Right cardiac atrium (tissue), 5 donors: ENCODE data around the gene CLDN15. TPM values are rescaled to one million over a fixed set of nuclear protein-coding genes. Genes with fewer than 3 reads are reported as not detected.
A peak's percentile ranks its signal among the peaks of the same experiment; 100 is the strongest.

Experiments
- ATAC-seq, 2 donors: fragments of 200-7000 bp; cut with Tn5 transposase; one replicate each; pipeline versions ENCODE4 v1.8.0 to v1.9.1; 2020; ENCODE audit warnings: moderate library complexity in 2 of 2, mild to moderate bottlenecking in 1 of 2
- DNase-seq, 3 donors: peaks; one replicate each; pipeline ENCODE4 v3.0.0-alpha.2; 2020
- H3K27ac ChIP-seq: one replicate; pipeline ENCODE4 v1.5.1; 2013; ENCODE audit warnings: mild to moderate bottlenecking, low read length, control low read depth, moderate library complexity
- H3K27me3 ChIP-seq: one replicate; pipeline ENCODE4 v1.6.1; 2013; ENCODE audit not compliant: control insufficient read depth, insufficient read depth
- H3K4me1 ChIP-seq: one replicate; pipeline ENCODE4 v1.6.1; 2013; ENCODE audit warnings: low read length; ENCODE audit not compliant: control insufficient read depth, insufficient read depth
- H3K4me3 ChIP-seq: one replicate; pipeline ENCODE4 v1.5.1; 2013; ENCODE audit warnings: low read length, control low read depth
- H3K9me3 ChIP-seq: one replicate; pipeline ENCODE4 v1.6.1; 2013; ENCODE audit warnings: low read length; ENCODE audit not compliant: control insufficient read depth
- WGBS: extraction: QIAGEN DNeasy Blood & Tissue Kit; methylation state at CpG from one replicate; pipeline ENCODE4 v1.1.7; 2013; 5-methylcytosine and 5-hydroxymethylcytosine counted together
- intact Hi-C, 4 donors: fragments of 100-400 bp; cut with DNase I; formaldehyde crosslinking; loops; one replicate each; pipeline versions ENCODE4 v1.11.0 to v1.14.0; 2022 to 2023
- polyA plus RNA-seq: library from polyadenylated mRNA; stranded (reverse); fragments of 200-250 nt; gene quantifications from one replicate; pipeline ENCODE4 v1.2.3, GENCODE V29; 2013
- total RNA-seq, 4 donors: library from RNA; stranded (reverse); fragmentation: NEBNext Ultra II Directional; extraction: Animal tissue kit (Norgen Biotek cat#: 25700); gene quantifications; one replicate each; pipeline ENCODE4 v1.2.1, GENCODE V29; 2021
- donor health status: healthy with polysubstance abuse.
- donor health status: DM: no; HTN: yes; CAD: no.
- donor health status: DM: no; HTN: no; CAD: no.
- donor health status: DM: no; HTN: yes; CAD: no; lungs with severe emphysema.
- donor health status: DM: yes; HTN: yes; CAD: no.

CLDN15 gene
- total and polyA plus RNA-seq, 5 donors = 2.4 to 4.2 (median 3.3) TPM

DNA sequence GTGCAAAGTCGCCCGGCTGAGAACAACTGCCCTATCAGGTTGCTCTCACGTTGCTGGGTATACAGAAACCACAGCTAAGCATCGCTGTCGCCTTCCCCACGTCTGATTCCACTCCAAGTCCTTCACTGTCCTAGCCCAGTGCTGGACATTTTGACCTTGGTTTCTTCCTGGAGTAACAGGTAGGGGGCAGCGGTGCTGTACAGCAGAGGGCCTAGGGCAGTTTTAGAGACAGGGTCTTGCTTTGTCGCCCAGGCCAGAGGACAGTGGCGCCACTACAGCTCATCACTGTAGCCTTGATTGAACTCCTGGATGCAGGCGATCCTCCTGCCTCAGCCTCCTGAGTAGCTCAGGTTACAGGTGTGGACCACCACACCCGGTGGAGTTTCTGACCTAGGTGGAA lies 2.6 kb downstream of the CLDN15 start:
- 74% methylated on average over 11 of the region's 11 CpGs for WGBS
- intact Hi-C loops = no loop called here

DNA sequence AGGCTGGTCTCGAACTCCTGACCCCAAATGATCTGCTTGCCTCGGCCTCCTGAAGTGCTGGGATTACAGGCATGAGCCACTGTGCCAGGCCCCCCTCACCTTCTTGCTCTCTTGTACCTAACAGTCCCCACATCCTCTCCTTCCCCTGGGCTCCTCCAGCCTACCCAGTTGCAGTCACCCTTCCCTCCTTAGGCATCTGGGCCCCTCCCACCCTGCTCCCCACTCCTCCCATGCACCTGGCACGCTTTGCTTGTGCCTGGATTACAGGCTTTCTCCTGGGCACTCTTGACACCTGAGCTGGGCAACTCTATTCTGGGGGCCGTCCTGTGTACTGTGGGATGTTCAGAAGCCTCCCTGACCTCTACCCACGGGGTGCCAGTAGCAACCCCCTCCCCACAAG lies 3.0 kb downstream of the CLDN15 start:
- Histone ChIP-seq H3K27ac (no peak overlapping the region), H3K4me1 (peaks cover 9% of the 10 kb centered on the region), H3K9me3 (no peaks in the 10 kb centered on the region), H3K27me3 (no peaks in the 10 kb centered on the region), H3K4me3 (no peak overlapping the region)
- no peak for ATAC-seq
- 88% methylated on average over 5 of the region's 5 CpGs for WGBS
- intact Hi-C loops = no loop called here
- DNase-seq = no peak

More for the DNA sequence above, 2.6 kb downstream of the CLDN15 start:
- Histone ChIP-seq H3K4me3 (no peak overlapping the region), H3K27me3 (no peaks in the 10 kb centered on the region), H3K4me1 (peaks cover 9% of the 10 kb centered on the region), H3K27ac (no peak overlapping the region), H3K9me3 (no peaks in the 10 kb centered on the region)
- ATAC-seq (no peak), DNase-seq (no peak)

DNA sequence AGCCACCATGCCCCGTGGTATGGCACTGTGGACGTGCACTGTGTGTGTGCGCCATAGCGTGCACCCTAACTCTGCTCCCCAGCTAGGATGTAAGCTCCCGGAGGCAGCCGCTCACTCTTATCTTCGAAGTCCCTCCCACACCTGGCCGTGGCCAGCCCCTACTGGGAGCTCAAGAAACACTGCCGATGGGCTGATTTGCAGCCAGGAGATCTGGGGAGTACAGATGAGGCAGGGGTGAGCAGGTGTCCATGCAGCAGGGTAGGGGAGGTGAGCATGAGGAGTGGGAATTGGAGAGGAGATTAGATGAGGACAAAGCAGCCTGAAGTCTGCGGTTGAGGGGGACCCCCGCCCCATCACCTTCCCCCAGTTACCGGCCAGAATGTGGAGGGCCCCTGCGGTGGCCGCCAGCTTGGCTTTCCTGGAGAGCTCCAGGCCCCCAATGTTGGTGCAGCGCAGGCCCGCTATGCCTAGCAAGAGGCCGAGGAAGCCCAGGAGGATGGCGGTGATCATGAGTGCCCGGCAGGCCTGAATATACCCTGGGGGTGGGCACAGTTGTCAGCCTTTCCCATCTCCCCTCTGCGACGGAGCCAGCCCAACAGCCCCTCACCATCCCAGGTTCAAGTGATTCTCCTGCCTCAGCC lies 3.6 kb downstream of the CLDN15 start:
- H3K27ac ChIP-seq = no peak overlapping the region
- no peaks in the 10 kb centered on the region for H3K27me3 ChIP-seq
- intact Hi-C loops = no loop called here
- H3K4me3 ChIP-seq = no peak overlapping the region
- no peaks in the 10 kb centered on the region for H3K9me3 ChIP-seq
- no peak for ATAC-seq
- WGBS = 89% methylated on average over 21 of the region's 21 CpGs
- H3K4me1 ChIP-seq = peaks cover 9% of the 10 kb centered on the region
- no peak for DNase-seq

DNA sequence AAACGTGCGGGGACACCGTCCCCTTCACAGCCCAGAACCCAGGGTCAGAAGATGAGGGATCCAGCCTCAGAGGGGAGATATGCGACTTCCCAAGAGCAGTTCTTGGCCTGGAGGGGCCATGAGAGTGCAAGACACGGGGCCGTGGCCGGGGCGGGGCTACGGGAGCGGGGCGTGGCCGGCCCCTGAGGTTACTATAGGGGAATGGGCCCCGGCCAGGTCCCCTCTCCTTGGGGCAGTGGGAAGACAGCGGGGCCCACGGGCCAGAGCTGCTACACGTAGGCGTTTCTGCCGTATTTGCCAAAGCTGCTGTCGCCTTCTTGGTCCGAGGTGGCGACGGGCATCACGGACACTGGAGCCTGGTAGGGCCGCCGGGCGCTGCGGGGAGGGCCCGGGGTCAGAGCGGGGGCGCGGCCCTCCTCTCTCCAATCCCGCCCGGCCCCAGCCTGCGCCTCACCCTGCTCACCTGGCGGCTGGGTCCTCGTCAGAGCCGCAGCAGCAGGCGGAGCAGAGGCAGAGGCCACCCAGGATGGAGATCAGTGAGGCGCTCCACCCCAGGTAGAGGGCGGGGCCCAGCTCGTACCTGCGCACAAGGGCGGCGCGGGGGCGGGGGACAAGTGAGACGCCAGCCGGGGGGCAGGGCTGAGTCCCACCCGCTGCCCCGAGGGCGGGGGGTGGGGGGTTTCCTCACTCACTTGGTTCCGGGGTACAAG lies 5.3 kb downstream of the CLDN15 start:
- Histone ChIP-seq H3K4me1 (no peaks in the 10 kb centered on the region), H3K27ac (no peak overlapping the region), H3K4me3 (peak overlapping the region; percentile 1), H3K27me3 (no peaks in the 10 kb centered on the region), H3K9me3 (no peaks in the 10 kb centered on the region)
- WGBS = 16% methylated on average over 52 of the region's 52 CpGs
- DNase-seq (peak in 1 of 3 donors; percentile 73), ATAC-seq (peak; percentile 50 to 51)
- intact Hi-C loops = no loop called here

DNA sequence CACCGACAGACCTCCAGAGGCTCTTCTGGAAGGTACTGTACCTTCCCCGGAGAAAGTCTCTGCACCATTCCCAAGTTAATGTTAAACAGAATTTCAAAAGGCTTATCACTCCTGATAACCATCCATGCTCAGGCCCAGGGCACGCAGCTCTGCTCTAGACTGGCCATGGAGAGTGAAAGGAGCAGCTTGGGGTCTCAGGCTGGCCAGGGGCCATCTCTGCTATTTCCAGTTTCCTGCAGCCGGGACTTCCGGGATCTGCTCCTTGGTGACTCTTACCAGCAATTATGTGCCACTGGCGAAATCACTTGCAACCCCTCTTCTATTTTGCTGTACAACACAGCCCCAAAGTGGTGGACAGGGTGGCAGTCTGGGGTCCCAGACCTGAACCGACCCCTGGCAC lies 6.0 kb downstream of the CLDN15 start:
- Histone ChIP-seq H3K4me1 (no peaks in the 10 kb centered on the region), H3K27me3 (no peaks in the 10 kb centered on the region), H3K27ac (no peak overlapping the region), H3K9me3 (no peaks in the 10 kb centered on the region), H3K4me3 (no peak overlapping the region)
- 50% methylated on average over 7 of the region's 7 CpGs for WGBS
- DNase-seq = peak in 1 of 3 donors; percentile 17
- ATAC-seq = no peak
- intact Hi-C loops = no loop called here

DNA sequence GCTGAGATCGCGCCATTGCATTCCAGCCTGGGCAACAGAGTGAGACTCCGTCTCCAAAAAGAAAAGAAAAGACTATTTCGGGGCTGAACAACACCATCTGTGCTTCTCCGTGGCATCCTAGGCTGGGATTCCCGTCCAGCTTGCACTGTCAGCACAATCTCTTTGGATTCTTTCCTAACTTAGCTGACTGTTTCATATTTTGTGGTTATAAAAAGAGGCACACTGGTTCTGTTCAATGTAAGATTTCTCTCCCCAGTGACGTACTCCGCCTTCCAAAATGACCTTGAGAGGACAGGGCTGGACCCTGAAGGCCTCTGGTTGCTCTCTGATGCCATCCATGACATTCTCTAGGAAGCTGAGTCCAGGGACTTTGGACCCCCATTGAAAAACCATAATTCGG lies 10.9 kb downstream of the CLDN15 start:
- DNase-seq (no peak), ATAC-seq (no peak)
- Histone ChIP-seq H3K27ac (no peak overlapping the region), H3K27me3 (no peaks in the 10 kb centered on the region), H3K4me1 (no peaks in the 10 kb centered on the region), H3K4me3 (no peak overlapping the region), H3K9me3 (no peaks in the 10 kb centered on the region)
- intact Hi-C loops = no loop called here
- 89% methylated on average over 9 of the region's 9 CpGs for WGBS

DNA sequence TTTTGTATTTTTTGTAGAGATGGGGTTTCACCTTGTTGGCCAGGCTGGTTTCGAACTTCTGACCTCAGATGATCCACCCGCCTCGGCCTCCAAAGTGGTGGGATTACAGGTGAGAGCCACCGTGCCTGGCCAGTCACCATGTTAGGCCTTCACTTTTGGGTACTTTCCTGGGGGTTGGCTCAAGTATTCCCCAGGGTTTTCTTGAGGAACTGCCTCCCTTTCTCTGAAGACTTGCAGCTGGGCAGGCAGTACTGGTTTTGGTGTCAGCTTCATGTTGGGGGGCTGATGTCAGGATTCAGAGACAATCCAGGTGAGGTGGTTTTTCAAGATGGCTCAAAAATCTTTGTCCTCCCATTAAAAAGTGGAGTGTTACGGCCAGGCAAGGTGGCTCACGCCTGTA lies 12.0 kb downstream of the CLDN15 start:
- Histone ChIP-seq H3K4me3 (no peak overlapping the region), H3K4me1 (no peaks in the 10 kb centered on the region), H3K9me3 (no peaks in the 10 kb centered on the region), H3K27ac (no peak overlapping the region), H3K27me3 (no peaks in the 10 kb centered on the region)
- intact Hi-C loops = no loop called here
- DNase-seq = no peak
- WGBS = 95% methylated on average over 6 of the region's 6 CpGs
- ATAC-seq = no peak

DNA sequence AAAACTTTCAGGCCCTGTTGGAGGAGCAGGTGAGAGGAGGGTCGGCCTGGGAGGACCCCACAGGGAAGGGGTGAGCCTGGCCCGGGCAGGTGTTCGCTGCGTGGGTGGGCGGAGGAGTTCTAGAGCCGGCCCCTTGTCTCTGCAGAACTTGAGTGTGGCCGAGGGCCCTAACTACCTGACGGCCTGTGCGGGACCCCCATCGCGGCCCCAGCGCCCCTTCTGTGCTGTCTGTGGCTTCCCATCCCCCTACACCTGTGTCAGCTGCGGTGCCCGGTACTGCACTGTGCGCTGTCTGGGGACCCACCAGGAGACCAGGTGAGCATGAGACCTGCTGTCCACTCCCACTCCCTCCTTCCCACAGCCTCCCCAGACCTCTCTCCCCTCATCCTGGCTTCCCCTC lies 14.1 kb downstream of the CLDN15 start:
- peak in 1 of 2 donors; percentile 30 for ATAC-seq
- Histone ChIP-seq H3K4me3 (no peak overlapping the region), H3K27ac (no peak overlapping the region), H3K9me3 (no peaks in the 10 kb centered on the region), H3K4me1 (peaks cover 2% of the 10 kb centered on the region), H3K27me3 (no peaks in the 10 kb centered on the region)
- DNase-seq = peak in 1 of 3 donors; percentile 45
- intact Hi-C loops = no loop called here
- 96% methylated on average over 15 of the region's 15 CpGs for WGBS

DNA sequence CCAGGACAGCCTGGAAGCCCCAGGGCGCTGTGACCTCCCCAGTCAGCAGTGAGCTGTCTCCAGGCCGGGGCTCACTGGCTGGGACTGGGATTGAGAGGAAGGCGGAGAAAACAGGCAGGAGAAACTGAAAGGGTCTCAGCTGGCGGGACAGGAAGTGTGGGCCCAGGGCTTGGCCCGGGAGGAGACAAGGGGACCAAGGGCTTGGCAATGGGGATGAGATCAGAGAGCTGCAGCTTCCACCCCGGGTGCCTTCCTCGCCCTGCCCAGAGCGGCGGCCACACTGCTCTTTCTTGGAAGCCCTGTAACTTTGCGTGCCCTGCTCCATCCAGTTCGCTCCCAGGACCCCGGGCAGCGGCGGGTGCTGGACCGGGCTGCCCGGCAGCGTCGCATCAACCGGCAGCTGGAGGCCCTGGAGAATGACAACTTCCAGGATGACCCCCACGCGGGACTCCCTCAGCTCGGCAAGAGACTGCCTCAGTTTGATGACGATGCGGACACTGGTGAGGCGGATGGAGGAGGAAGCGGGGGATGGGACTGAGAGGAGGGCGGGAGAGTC lies 15.2 kb downstream of the CLDN15 start:
- ATAC-seq (no peak), DNase-seq (peak in 1 of 3 donors; percentile 51)
- Histone ChIP-seq H3K4me3 (no peak overlapping the region), H3K9me3 (no peaks in the 10 kb centered on the region), H3K27ac (no peak overlapping the region), H3K27me3 (no peaks in the 10 kb centered on the region), H3K4me1 (peaks cover 2% of the 10 kb centered on the region)
- 82% methylated on average over 27 of the region's 27 CpGs for WGBS
- intact Hi-C loops = no loop called here

DNA sequence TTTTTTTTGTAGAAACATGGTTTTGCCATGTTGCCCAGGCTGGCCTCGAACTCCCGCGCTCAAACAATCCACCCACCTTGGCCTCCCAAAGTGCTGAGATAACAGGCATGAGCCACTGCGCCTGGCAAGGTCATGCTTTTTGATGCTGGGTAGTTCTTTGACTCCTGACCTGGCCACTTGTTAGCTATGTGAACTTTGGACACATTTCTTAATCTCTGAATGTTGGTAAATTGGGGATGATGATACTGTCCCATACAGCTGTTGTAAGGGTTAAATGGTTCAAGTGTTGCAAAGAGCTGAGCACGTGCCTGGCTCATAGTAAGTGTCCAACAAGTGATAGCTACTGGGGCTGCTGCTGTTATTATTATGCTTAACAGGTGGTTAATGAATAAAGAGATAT lies 17.3 kb downstream of the CLDN15 start:
- ATAC-seq = no peak
- Histone ChIP-seq H3K27ac (no peak overlapping the region), H3K4me3 (no peak overlapping the region), H3K9me3 (no peaks in the 10 kb centered on the region), H3K4me1 (peaks cover 2% of the 10 kb centered on the region), H3K27me3 (no peaks in the 10 kb centered on the region)
- no peak for DNase-seq
- intact Hi-C loops = no loop called here
- WGBS = 78% methylated on average over 5 of the region's 5 CpGs
